ENCODE results near the gene DAP. TPM values are rescaled to one million over a fixed set of nuclear protein-coding genes. Genes with fewer than 3 reads are reported as not detected.

The DAP gene
- total and polyA plus RNA-seq, 2 experiments from 2014 or later, result 35.7 to 37.6 TPM

DNA sequence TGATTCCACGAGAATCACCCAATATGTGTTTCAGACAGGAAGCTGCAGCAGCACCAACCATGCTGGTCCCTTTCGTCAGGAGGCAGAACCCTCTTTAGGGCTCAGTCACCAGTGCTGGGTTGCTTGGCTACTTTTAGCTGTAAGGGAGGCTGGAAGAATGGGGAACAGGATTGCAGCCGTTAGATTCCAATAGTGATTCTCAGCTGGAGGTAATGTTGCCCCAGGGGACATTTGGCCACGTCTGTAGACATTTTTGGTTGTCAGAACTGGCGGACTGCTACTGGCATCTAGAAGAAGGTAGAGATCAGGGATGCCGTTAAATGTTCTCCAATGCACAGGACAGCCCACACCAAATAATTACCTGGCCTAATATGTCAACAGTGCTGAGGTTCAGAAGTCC lies 115.4 kb downstream of the DAP start:
- H3K36me3 Mint-ChIP-seq (ENCODE audit: low read depth), result peaks cover 51% of the 10 kb centered on the region
- DNase-seq (ENCODE audit: low spot score), result no peak
- H3K4me1 ChIP-seq (ENCODE audit: insufficient read depth), result peaks cover 14% of the 10 kb centered on the region
- ATAC-seq, result no peak
- H3K4me1 Mint-ChIP-seq, result peaks cover 16% of the 10 kb centered on the region
- TF ChIP-seq, protein P1, sequence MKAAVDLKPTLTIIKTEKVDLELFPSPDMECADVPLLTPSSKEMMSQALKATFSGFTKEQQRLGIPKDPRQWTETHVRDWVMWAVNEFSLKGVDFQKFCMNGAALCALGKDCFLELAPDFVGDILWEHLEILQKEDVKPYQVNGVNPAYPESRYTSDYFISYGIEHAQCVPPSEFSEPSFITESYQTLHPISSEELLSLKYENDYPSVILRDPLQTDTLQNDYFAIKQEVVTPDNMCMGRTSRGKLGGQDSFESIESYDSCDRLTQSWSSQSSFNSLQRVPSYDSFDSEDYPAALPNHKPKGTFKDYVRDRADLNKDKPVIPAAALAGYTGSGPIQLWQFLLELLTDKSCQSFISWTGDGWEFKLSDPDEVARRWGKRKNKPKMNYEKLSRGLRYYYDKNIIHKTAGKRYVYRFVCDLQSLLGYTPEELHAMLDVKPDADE (IDR thresholded peaks at IDR 0.05), result no peak
- TF ChIP-seq STAT1 (IDR thresholded peaks at IDR 0.05; ENCODE audit: unreplicated experiment) (no peak), JUNB (IDR thresholded peaks at IDR 0.05; ENCODE audit: unreplicated experiment) (no peak), ZNF331 (CRISPR knock-in tag; IDR thresholded peaks at IDR 0.05; ENCODE audit: low read depth) (no peak), EZH2phosphoT487 (IDR thresholded peaks at IDR 0.05; ENCODE audit: unreplicated experiment) (no peak), POLR2AphosphoS5 (IDR thresholded peaks at IDR 0.05; ENCODE audit: low read depth) (no peak), EZH2 (IDR thresholded peaks at IDR 0.05; ENCODE audit: low read depth, unreplicated experiment) (no peak), NANOG (IDR thresholded peaks at IDR 0.05; ENCODE audit: borderline replicate concordance) (no peak), CREB1 (CRISPR knock-in tag; IDR thresholded peaks at IDR 0.05; ENCODE audit: low read depth) (no peak)
- TF ChIP-seq, protein P2, sequence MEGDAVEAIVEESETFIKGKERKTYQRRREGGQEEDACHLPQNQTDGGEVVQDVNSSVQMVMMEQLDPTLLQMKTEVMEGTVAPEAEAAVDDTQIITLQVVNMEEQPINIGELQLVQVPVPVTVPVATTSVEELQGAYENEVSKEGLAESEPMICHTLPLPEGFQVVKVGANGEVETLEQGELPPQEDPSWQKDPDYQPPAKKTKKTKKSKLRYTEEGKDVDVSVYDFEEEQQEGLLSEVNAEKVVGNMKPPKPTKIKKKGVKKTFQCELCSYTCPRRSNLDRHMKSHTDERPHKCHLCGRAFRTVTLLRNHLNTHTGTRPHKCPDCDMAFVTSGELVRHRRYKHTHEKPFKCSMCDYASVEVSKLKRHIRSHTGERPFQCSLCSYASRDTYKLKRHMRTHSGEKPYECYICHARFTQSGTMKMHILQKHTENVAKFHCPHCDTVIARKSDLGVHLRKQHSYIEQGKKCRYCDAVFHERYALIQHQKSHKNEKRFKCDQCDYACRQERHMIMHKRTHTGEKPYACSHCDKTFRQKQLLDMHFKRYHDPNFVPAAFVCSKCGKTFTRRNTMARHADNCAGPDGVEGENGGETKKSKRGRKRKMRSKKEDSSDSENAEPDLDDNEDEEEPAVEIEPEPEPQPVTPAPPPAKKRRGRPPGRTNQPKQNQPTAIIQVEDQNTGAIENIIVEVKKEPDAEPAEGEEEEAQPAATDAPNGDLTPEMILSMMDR (conservative IDR thresholded peaks at IDR 0.05; ENCODE audit: low read depth in 2 of 2), result no peak
- TF ChIP-seq, protein P3, sequence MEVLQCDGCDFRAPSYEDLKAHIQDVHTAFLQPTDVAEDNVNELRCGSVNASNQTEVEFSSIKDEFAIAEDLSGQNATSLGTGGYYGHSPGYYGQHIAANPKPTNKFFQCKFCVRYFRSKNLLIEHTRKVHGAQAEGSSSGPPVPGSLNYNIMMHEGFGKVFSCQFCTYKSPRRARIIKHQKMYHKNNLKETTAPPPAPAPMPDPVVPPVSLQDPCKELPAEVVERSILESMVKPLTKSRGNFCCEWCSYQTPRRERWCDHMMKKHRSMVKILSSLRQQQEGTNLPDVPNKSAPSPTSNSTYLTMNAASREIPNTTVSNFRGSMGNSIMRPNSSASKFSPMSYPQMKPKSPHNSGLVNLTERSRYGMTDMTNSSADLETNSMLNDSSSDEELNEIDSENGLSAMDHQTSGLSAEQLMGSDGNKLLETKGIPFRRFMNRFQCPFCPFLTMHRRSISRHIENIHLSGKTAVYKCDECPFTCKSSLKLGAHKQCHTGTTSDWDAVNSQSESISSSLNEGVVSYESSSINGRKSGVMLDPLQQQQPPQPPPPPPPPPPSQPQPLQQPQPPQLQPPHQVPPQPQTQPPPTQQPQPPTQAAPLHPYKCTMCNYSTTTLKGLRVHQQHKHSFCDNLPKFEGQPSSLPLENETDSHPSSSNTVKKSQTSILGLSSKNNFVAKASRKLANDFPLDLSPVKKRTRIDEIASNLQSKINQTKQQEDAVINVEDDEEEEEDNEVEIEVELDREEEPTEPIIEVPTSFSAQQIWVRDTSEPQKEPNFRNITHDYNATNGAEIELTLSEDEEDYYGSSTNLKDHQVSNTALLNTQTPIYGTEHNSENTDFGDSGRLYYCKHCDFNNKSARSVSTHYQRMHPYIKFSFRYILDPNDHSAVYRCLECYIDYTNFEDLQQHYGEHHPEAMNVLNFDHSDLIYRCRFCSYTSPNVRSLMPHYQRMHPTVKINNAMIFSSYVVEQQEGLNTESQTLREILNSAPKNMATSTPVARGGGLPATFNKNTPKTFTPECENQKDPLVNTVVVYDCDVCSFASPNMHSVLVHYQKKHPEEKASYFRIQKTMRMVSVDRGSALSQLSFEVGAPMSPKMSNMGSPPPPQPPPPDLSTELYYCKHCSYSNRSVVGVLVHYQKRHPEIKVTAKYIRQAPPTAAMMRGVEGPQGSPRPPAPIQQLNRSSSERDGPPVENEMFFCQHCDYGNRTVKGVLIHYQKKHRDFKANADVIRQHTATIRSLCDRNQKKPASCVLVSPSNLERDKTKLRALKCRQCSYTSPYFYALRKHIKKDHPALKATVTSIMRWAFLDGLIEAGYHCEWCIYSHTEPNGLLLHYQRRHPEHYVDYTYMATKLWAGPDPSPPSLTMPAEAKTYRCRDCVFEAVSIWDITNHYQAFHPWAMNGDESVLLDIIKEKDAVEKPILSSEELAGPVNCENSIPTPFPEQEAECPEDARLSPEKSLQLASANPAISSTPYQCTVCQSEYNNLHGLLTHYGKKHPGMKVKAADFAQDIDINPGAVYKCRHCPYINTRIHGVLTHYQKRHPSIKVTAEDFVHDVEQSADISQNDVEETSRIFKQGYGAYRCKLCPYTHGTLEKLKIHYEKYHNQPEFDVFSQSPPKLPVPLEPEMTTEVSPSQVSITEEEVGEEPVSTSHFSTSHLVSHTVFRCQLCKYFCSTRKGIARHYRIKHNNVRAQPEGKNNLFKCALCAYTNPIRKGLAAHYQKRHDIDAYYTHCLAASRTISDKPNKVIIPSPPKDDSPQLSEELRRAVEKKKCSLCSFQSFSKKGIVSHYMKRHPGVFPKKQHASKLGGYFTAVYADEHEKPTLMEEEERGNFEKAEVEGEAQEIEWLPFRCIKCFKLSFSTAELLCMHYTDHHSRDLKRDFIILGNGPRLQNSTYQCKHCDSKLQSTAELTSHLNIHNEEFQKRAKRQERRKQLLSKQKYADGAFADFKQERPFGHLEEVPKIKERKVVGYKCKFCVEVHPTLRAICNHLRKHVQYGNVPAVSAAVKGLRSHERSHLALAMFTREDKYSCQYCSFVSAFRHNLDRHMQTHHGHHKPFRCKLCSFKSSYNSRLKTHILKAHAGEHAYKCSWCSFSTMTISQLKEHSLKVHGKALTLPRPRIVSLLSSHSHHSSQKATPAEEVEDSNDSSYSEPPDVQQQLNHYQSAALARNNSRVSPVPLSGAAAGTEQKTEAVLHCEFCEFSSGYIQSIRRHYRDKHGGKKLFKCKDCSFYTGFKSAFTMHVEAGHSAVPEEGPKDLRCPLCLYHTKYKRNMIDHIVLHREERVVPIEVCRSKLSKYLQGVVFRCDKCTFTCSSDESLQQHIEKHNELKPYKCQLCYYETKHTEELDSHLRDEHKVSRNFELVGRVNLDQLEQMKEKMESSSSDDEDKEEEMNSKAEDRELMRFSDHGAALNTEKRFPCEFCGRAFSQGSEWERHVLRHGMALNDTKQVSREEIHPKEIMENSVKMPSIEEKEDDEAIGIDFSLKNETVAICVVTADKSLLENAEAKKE (CRISPR knock-in tag; IDR thresholded peaks at IDR 0.05), result no peak
- no peaks in the 10 kb centered on the region for H3K9me3 Mint-ChIP-seq
- 0 out of 2 replicates have a peak, but pooled peaks cover 4% of the 10 kb centered on the region for H4K20me1 ChIP-seq (replicated peaks; ENCODE audit: insufficient read depth)
- no peak overlapping the region for H3K4me3 Mint-ChIP-seq
- no peak overlapping the region for H3K4me3 ChIP-seq
- no peak overlapping the region for H3K27ac ChIP-seq (ENCODE audit: low read depth)
- no peaks in the 10 kb centered on the region for H3K36me3 ChIP-seq (ENCODE audit: insufficient read depth)
- H3F3A ChIP-seq (replicated peaks; ENCODE audit: low read depth), result no peaks in the 10 kb centered on the region
- peaks cover 45% of the 10 kb centered on the region for H3K79me2 ChIP-seq (replicated peaks; ENCODE audit: insufficient read depth)
- no peak overlapping the region for H2AFZ ChIP-seq
- no peaks in the 10 kb centered on the region for H3K9me2 ChIP-seq (ENCODE audit: insufficient read depth)
- H3K27ac Mint-ChIP-seq, result no peak overlapping the region
- peaks cover 5% of the 10 kb centered on the region for H3K27me3 Mint-ChIP-seq (ENCODE audit: insufficient read depth, low read depth, poor library complexity)
- no peaks in the 10 kb centered on the region for H3K27me3 ChIP-seq (ENCODE audit: insufficient read depth)
- H3K4me2 ChIP-seq, result no peak overlapping the region
